A204.1 (cell line): Measurements from ENCODE around the gene LILRB3.
"Not testable (repeated sequence)": the region's sequence is repeated elsewhere in the genome, so short reads cannot be mapped to it uniquely, and the experiment has no call there.

ENCODE experiments used
- FAIRE-seq: peaks from 2 replicates; lab custom pipeline; 2012; peaks lifted over from hg19 to GRCh38; lab: Jason Lieb, UNC

Gene LILRB3

DNA sequence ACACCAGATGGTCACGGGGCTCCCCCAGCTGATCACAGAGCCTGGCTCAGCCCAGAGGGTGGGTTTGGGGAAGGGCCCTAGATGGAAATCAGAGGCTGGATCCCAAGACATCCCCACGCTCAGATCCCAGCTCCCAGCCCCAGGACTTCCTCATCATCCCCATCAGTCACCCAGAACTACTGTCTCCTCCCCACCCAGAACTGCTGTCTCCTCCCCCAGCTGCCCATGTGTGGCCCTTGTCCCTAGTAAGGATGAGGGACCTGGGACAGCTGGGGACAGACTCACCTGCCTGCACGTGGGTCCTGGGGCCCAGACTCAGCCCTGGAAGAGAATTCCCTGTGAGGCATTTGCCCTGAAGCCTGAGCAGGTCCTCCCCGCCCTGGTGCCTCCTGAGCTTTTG is 19.4 kb upstream of the LILRB3 start:
- FAIRE-seq, result not testable (repeated sequence)

DNA sequence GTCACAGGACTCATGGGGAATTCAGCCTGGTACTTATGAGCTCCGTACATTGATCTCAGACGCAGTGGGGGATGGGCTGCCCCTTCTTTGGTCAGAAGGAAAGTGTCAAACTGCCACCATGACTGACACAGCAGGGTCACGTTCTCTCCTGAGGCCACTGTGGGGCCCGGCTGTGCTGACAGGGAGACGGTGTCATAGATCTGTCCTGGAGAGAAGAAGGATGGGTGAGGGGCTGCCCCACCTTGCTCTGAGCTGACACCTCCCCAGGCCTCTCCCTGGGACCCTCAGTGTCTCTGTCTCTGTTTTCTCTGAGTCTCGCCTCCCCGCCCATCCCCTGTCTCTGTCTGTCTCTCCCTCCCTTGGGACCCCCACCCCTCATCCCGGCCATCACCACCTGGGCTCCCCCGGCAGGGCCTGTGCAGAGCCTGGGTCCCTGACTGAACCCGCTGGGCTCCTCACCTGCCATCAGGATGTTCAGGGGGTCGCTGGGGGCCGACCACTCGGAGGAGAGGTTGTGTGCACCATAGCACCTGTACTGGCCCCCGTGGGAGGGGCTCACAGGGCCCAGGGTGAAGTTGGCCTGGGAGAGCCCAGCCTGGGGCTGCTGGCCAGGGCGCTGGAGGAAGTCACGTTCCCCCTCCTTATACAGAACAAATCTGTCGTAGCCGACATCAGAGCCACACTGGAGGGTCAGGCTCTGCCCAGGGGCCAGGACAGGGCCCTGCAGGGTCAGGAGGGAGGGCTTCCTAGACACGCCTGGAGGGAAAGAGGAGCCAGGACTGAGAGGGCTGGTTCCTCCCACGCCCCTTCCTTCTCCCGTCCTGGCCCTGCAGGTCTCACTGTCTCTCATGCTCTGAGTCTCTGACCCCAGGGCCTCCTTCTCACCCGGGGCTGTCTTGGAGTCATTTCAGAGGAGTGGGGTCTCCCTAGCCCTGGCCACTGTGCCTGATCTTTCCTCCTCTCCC is 17.8 kb upstream of the LILRB3 start:
- not testable (repeated sequence) for FAIRE-seq

DNA sequence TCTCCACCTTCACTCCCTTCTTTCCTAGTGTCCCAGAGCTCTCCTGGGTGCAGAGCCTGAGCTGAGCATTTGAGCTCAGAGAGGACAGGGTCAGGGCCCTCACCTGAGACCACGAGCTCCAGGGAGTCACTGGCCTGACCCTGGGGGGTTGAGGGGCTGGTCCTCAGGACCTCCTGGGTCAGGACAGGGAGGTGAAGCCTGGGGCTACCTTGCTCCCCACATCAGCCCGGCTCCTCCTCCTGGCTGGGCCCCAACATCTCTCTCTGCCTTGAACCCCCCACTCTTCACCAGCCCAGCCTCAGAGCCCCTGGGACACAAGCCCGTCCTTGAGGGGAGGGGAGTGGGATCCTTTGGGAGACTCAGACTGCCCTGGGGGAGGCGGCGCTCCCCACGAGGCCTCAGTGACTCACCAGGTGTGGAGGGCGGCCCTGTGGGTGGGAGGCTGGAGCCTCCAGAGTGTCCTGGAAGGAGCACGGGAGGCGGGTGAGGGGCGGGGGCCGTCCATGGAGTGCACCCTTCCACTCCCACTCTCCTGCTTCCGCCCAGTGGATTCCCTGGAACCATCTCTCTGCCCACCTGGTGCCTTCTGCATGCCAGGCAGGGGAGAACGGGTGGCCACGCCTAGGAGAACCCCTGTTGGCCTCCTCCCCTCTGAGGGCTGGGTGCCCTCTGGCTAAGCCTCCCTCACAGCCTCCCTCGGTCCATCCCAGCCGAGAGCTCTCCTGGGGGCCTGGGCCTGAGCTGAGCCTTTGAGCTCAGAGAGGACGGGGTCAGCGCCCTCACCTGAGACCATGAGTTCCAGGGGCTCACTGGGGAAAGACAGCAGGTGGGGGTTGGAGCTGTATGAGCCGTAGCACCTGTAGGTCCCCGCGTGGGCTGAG is 16.9 kb upstream of the LILRB3 start:
- not testable (repeated sequence) for FAIRE-seq

DNA sequence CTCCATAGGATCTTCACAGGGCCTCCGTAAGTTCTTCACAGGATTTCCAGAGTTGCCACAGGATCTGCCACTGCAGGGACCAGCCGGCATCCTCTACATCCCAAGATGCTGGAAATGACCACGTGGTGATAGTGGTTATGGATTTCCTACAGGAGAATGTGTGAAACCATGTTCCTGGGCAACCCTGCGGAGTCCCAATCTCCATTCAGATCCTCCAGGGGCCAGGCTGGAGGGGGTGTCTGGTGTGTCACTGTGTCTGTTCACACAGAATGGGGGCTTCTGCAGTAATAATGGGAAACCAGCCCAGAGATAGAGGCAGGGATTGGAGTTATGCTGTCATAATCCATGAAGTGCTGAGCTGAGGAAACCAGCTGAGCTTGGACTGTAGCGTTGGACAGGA is 11.1 kb upstream of the LILRB3 start:
- no peak for FAIRE-seq

DNA sequence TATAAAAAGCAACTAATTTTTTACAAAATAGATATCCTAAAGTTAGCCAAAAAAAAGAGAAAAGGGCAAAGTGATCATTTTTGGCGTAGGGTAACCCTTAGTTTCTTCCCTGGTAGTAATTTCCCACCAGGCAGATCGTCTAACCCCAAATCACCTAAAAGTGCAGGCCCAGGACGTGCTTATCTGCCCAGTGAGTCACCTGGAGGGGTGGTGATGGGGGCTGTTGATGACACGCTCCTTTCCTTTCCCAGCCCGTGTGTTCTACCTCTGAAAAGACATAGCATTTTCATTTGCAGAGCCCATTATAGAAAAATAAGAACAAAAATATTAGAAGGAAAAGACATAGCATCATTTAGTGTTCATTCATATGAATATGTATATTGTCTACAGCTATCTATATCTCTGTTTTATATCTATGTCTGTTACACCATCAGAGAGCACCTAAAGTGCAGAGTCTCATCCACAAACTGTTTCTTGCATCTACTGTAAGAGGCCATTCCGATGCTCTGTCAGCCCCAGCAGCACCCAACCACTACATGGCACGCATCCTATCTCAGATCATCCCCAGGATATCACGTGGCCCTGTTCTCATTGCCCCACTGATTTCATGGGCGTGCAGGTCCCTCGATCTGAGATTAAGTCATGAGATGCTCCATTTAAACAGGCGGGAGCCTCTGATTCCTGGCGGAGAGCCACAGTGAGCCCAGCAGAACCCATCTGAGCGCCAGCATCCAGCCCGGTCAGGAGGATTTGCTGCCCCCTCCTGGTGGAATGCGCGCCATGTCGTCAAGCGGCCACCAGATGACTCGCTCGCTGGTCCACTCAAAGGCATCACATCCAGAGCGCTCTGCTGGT is 8.5 kb upstream of the LILRB3 start:
- FAIRE-seq, result no peak

DNA sequence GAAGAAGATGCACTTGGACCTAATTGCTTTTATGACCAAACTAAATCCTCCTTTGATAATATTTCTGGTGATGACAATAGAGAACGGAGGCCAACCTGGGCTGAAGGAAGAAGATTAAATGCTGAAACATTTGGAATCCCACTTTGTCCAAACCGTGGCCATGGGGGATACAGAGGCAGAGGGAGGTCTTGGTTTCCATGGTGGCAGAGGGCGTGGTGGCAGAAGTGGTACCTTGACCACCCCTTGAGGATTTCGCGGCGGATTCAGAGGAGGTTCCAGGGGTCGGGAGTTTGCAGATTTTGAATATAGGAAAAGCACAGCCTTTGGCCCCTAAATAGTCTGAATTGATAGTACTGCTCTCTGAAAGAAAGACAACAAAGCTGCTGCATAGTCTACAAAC is 7.2 kb upstream of the LILRB3 start:
- no peak for FAIRE-seq

DNA sequence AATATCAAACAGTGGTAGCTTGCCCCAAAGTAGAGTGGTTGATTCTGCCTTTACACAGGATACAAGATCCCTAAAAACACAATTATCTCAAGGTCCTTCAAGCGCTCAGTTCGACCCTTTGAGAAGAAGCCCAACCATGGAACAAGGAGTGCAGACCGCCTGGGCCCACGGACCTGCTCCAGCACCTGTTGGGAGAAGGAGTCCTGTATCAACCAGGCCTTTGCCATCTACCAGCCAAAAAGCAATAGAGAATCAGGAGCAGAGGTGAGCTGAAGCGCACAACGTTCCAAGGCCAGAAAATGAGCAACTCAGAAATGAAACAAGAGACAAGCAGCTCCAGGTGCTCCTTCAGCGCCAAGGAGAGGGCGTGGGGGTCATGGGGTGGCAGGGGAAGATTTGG is 6.3 kb upstream of the LILRB3 start:
- FAIRE-seq, result no peak

DNA sequence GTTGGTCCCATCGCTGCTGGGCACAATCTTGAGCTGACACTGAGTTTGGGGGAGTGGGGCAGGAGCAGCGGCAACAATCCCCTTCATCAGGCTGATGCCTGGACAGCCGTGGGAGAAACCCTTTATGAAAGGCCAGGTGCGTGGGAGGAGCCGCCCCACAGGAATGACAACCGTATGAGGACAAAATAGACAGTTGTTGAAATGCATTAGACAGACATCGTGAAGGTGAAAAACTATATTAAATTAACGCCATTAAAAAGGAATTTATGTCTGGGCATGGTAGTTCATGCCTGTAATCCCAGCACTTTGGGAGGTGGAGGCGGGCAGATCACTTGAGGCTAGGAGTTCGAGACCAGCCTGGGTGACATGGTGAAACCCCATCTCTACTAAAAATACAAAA is 1.8 kb upstream of the LILRB3 start:
- not testable (repeated sequence) for FAIRE-seq

DNA sequence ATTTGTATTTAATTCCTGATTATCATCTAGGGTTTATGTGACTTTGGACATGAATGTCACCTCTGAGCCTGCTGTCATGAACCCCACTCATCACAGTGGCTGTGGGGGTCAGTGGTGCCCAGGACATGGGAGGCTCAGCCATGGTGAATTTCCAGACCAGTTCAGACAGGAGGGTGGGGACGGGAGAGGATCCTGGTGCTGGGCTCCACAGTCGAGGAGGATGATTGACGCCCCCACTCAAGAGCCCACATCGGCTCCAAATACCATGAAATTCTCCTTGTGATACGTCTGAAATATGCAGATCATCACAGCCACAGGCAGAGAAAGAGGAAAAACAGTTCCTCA is 1.1 kb upstream of the LILRB3 start:
- not testable (repeated sequence) for FAIRE-seq

DNA sequence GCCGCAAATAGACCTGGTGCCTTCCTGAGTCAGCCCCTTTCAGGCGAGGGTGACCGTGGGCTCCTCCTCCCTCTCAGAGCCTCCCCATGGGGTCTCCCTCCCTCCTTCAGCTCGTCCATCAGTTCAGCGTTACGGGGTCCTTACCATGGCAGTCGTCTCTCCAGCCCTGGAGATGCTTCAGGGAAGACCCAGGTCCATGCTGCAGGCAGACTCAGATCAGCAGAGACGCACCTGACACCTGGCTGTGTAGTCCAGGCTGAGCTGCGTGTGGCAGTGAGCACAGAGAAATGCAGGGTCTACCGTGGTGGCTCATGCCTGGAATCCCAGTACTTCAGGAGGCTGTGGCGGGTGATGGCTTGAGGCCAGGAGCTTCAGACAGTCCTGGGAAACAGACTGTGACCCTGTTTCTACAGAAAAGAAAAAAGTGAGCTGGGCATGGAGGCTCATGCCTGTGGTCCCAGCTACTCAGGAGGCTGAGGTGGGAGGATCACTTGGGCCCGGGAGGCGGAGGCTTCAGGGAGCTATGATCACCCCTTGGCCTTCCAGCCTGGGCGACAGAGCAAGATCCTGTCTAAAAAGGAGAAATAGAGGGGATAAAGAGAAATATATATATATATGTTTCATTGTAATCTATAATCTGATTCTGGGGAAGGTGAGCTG is 600 bp upstream of the LILRB3 start:
- FAIRE-seq, result not testable (repeated sequence)

DNA sequence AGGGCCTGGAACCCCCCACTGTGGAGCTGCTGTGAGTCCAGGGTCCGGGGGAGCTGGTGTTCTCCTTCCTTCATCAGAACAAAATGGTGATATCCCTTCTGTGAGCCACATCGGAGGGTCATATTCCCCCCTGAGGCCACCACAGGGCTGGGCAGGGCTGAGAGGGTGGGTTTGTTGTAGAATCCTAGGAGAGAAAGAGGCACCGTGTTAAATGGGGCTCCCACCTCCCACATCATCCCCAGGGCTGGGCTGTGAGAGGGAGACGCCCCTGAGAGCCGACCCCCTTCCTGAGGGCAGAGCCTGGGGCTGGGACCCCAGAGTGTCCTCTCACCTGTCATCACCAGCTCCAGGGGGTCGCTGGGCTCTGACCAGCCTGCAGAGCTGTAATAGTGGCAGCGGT is 860 bp downstream of the LILRB3 start:
- not testable (repeated sequence) for FAIRE-seq

DNA sequence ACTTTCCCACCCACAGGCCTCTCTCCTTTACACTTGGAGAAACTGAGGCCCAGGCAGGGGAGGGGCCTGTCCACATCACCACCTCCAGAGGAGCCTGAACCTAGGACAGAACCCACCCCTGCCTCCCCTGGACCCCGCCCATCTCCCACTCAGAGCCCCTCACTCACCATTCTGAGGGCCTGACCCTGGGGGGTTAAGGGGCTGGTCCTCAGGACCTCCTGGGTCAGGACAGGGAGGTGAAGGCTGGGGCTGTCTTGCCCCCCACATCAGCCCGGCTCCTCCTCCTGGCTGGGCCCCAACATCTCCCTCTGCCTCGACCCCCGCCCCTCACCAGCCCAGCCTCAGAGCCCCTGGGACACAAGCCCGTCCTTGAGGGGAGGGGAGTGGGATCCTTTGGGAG is 3.1 kb downstream of the LILRB3 start:
- FAIRE-seq, result not testable (repeated sequence)

DNA sequence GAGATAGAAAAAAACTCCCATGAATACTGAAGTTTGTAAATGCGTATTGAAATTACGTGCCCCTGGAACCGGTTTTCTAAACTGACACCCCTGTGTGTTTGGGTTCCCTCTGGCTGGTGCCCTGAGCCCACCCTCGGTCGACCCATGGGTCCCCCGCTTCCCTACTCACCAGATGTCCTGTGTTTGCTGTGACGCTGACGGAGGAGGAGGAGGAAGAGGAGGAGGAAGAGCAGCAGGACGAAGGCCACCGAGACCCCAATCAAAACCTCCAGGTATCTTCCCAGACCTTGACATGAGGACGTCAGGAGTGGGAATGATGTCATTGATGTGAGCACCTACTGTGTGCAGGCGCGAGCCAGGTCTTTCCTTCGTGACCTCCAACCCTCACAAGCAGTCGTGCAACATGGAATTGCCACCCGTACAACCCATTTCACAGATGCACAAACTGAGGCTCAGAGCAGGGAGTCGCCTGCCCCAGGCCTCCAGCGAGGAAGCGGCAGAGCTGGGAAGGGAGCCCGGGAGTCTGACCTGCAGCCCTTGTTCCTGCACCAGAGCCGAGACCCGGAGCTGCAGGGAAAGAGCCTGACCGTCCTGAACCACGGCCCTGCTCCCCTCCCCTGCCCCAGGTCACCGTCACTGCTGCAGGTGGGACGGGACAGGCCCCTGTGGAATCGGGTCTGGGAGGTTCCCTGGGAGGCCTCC is 3.7 kb downstream of the LILRB3 start:
- no peak for FAIRE-seq

DNA sequence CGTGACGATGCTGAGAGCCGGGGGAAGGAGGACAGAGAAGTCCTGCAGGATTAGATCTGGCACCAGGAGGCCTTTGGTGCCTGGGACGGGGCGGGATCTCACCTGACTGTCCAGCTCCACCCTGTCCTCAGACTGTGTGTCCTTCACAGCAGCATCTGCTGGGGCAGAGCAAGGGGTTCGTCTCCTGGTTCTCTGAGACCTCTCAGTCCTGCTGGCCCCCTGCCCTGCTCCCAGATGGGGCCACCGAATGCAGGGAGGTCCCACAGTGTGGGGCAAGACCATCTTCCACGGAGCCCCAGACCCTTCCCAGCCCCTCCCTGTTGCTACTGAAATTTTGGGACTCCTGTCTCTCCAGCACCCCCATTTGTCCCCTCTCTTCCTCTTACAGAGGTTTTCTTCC is 4.5 kb downstream of the LILRB3 start:
- FAIRE-seq, result no peak

DNA sequence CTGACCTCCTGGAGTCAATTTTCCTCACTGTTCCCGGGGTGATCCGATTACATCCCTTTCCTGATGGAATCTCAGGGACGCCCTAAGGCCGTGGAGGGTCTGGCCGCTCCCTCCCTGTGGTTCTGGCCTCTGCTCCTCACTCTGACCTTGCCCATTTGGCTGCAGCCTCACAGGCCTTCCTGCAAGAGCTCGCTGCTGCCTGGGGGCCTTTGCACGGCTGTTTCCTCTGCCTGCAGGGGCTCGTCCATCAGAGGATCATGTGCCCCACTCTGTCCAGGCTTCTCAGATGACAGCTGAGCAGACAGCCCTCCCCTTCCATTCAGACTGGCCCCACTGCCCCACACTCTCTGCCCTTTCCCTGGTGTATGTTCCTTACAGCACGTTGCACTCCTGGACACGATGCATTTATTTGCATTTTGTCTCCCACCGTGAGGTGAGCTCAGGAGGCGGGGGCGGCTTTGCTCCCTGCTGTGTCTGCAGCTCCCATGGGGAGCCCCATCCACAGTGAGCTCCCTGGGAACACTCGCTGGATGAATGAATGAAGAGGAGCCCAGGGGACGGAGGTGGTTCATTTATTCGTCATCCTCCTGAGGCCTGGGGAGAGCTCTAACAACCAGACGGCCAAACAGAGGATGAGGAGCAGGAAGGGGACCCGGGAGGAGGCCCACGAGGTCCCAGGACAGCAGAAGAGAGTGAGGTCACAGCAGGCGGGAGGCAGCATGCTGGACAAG is 5.1 kb downstream of the LILRB3 start:
- not testable (repeated sequence) for FAIRE-seq

DNA sequence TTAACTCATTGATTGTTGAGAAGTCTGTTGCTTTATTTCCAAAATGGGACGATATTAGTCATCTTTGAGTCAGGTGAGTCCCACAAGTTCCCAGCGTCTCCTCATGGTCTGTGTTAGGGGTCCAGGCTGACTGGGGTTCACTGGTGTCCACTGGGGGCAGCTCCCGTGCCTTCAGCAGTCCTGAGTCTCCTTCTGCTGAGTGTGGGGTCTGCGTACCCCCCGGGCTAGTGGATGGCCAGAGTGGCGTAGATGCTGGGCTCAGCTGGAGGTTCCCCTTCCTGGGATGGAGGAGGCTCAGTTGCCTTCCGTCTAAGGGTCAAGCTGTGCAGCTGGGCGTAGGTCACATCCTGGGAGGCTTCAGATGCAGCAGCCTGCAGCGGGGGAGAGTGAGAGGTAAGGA is 5.9 kb downstream of the LILRB3 start:
- FAIRE-seq, result no peak

DNA sequence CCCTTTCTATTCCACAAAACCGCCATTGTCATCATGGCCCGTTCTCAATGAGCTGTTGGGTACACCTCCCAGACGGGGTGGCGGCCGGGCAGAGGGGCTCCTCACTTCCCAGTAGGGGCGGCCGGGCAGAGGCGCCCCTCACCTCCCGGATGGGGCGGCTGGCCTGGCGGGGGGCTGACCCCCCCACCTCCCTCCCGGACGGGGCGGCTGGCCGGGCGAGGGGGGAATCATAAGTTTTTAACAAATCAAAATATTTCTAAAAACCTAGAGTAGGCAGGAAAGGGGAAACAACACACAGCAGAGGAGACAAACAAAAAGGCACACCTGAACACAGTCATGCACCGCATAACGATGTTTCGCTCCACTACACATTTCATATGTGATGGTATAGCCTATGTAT is 8.1 kb downstream of the LILRB3 start:
- not testable (repeated sequence) for FAIRE-seq

DNA sequence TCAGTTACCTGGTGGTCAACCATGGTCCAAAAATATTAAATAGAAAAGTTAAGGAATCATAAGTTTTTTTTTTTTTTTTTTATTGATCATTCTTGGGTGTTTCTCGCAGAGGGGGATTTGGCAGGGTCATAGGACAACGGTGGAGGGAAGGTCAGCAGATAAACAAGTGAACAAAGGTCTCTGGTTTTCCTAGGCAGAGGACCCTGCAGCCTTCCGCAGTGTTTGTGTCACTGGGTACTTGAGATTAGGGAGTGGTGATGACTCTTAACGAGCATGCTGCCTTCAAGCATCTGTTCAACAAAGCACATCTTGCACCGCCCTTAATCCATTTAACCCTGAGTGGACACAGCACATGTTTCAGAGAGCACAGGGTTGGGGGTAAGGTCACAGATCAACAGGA is 8.6 kb downstream of the LILRB3 start:
- not testable (repeated sequence) for FAIRE-seq

DNA sequence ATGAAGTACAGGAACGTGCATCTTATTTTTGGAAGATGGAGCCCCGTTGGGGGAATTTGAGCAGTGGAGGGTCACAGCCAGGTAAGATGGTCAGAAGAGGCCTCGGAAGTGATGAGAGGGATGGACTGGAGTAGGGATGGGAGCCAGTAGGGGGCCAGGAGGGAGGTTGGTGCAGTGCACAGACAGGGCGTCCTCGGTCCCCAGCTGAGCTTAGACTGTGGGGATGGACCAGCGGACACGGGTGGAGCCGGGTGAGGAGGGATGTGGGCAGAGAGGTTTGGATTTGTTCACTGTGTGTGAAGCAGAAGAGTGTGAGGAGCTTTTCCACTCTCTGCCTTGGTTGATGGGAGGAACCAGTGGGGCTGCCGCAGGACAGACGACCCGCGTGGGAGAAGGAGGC is 11.6 kb downstream of the LILRB3 start:
- no peak for FAIRE-seq

DNA sequence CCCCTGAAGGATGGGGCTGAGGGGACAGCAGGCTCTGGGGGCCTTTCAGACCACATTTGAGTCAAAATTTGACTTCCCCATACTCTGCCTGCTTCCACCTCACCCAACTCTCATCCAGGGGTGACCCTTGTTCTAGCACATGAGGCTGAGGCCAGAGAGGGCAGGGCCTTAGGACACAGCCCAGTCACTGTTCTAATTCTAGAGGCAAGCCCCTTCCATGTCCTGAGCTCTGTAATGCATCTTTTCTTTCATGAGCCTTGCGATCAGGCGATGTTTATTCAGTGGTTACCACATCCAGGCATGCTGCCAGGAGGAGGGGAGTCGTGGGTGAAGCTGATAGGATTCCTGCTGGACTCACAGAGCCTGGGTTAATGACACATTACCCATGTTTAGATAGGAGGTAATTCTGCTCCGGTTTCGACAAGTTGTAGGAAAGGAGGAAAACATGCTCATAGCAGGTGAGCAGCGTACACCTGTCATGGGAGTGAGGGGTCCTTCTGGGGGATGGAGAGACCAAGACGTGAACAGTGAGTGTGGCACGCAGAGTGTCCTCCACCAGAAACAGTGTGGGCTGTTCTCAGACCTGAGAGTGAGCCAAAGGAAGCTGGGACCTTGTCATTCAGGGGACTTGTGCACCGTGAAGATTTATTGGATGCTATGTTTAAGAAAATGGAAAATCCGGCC is 12.9 kb downstream of the LILRB3 start:
- no peak for FAIRE-seq
